Mammary epithelial cell (primary cell): ENCODE measurements around the gene YJU2.

Experiments
- EZH2 ChIP-seq: IDR thresholded peaks from 2 replicates; pipeline ENCODE4 v1.6.1; 2012; ENCODE audit warnings: low read length, inconsistent platforms, borderline replicate concordance
- TF ChIP-seq, protein P1 (sequence below), 2 donors: IDR thresholded peaks in 1 of 2; conservative IDR thresholded peaks in 1 of 2; 2 replicates each; pipeline ENCODE4 v1.5.1; 2011 to 2012; ENCODE audit warnings: inconsistent platforms in 2 of 2, low read length in 2 of 2, mild to moderate bottlenecking in 2 of 2, control low read depth in 1 of 2, low read depth in 1 of 2; ENCODE audit not compliant: insufficient read depth in 1 of 2; ENCODE audit errors: extremely low read depth in 1 of 2

DNA sequence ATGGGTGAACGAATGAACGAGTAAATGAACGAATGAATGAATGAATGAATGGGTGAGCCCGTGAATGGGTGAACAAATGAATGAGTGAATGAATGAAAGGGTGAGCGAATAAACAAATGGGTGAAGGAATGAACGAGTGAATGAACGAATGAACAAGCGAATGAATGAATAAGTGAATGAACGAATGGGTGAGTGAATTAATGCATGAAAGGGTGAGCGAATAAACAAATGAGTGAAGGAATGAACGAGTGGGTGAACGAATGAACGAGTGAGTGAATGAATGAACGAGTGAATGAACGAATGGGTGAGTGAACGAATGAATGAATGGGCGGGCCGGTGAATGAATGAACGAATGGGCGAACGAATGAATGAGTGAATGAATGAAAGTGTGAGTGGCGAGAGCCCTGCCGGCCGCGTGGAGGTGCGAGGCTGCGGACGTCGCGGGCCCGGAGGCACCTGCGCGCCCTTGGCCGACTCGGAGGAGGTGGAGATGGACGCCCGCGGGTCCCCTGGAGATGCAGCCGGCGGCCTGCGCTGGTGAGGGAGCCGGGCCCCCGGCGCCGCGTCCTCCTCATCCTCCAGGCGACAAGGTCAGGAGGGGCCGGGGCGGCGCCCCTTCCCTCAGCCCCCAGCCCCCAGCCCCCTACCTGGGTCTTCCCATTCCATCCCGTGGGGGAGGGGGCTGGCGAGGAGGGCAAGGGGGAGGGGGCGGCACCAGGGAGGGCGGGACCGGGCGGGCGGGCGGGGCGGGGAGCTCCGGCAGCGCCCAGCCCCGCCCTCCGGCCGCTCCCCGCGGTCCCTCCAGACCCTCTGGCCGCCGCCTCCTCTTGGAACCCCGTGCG, 49.0 kb upstream of the YJU2 start:
- TF ChIP-seq, protein P1, sequence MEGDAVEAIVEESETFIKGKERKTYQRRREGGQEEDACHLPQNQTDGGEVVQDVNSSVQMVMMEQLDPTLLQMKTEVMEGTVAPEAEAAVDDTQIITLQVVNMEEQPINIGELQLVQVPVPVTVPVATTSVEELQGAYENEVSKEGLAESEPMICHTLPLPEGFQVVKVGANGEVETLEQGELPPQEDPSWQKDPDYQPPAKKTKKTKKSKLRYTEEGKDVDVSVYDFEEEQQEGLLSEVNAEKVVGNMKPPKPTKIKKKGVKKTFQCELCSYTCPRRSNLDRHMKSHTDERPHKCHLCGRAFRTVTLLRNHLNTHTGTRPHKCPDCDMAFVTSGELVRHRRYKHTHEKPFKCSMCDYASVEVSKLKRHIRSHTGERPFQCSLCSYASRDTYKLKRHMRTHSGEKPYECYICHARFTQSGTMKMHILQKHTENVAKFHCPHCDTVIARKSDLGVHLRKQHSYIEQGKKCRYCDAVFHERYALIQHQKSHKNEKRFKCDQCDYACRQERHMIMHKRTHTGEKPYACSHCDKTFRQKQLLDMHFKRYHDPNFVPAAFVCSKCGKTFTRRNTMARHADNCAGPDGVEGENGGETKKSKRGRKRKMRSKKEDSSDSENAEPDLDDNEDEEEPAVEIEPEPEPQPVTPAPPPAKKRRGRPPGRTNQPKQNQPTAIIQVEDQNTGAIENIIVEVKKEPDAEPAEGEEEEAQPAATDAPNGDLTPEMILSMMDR (conservative IDR thresholded peaks at IDR 0.05 in 1 of 2, IDR thresholded peaks at IDR 0.05 in 1 of 2; ENCODE audit: extremely low read depth in 1 of 2, insufficient read depth in 1 of 2, low read depth in 1 of 2, low read length in 2 of 2): no peak
- TF ChIP-seq EZH2: peak; percentile 13
